H4 (cell line): ENCODE data around the gene GRIA4. TPM values are rescaled to one million over a fixed set of nuclear protein-coding genes. Genes with fewer than 3 reads are reported as not detected.
"Not testable (repeated sequence)": the region's sequence is repeated elsewhere in the genome, so short reads cannot be mapped to it uniquely, and the experiment has no call there.

Experiments
- DNase-seq: peaks from one replicate; pipeline ENCODE4 v3.0.0-alpha.2; 2015; ENCODE audit warnings: low spot score
- total RNA-seq: library from RNA; depleted of rRNA; stranded (reverse); fragments of >200 nt; shearing (Covaris generic); gene quantifications from 2 replicates; pipeline ENCODE4 v1.2.3, GENCODE V29; 2014

GRIA4 gene
- total RNA-seq, 1 experiment from 2014 or later: 1.0 TPM

DNA sequence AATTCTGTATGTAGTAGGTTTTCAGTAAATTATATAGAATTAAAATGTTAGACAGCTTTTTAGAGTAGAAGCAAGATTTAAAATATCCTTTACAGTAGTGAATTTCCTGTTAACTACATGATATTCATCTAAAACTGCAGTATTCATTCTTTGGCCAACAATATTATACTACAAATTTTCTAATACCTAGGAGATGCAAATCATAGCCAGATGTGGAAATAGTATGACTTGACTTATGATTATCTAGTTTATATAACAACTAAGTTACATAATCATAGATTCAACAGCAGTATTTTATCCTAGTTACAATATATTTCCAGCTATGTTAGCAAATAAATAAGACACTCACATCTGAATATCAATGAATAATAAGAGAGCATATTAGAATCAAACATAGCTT is 249.0 kb downstream of the GRIA4 start:
- DNase-seq: no peak

DNA sequence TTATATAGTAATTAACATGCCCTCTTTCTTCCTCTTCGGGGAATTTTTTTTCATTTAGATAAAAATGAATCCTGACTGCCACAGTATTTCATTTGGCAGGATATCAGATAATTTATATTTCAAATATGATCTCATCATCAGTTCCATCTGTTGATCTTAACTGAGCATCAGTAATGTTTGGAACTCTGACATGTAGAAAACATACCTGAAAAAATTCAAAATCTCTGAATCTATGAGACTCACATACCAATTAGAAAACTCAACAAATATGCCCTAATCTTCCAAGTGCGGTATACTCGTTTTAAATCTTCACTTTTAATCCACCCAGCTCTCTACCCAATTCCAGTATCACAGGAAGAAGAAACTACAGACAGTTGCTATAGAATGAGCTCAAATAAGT is 250.2 kb downstream of the GRIA4 start:
- no peak for DNase-seq

DNA sequence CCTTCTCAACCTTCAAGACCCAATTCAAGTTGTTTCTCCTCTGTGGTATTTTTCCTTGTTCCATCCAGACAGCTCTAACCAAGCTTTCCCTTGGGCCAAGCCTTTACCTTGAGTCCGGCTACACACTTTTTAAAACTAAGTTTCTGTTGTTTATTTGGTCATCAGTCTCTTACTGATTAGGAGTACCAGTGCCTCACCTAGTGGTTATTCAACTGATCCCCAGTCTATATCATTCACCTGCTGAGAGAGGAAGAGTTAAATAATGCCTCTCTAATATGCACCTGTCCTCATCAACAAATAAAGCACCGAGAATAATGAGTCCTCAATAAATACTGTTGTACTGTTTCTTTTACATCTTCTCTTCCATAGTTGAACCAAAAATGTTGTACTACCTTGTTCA is 251.4 kb downstream of the GRIA4 start:
- DNase-seq: peak; percentile 38

DNA sequence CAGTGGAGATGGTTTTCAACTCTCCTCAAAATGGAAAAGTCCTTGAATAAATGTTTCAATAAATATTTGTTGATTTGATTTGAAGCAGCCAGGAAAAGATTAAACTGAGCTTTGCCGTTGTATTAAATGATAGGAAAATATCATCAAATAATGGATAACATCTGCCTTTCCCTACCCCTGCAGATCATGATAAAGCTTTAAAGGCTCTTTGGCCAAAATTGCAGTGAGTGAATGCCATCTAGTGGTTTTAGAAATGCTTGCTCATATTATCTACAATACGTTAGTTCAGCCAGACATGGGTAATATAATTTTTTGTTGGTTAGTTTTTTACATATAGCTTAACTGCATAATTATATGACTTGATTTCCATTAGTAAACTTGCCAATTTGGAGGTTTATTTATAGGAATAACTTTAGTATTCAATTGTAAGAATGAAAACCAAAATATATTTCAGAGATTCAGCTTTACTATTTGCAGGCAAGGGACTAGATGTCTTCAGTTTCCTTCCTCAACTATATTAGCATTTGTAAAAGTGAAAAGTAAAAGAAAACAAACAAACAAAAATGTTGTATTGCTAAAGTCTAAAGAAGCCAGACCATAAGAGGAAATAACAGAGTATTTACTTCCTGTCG is 253.0 kb downstream of the GRIA4 start:
- DNase-seq: peak; percentile 45

DNA sequence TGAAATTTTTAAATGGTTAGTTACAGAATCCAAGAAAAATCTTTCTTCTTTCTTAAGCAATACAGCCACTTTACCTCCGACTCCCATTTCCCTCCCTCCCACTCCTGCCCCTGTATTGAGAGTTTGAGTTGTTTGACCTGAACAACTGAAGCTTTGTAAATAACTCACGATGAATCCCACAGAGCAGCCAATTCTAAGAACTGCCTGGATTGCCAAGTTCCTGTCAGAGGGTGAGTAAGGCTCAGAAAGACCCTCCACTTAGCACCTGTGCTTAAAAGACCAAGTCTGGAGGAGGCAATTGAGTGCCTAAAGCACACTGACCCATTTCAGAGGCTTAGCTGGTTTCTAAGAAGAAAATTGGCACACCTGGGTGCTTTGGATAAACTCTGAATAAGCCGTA is 253.7 kb downstream of the GRIA4 start:
- DNase-seq: no peak

DNA sequence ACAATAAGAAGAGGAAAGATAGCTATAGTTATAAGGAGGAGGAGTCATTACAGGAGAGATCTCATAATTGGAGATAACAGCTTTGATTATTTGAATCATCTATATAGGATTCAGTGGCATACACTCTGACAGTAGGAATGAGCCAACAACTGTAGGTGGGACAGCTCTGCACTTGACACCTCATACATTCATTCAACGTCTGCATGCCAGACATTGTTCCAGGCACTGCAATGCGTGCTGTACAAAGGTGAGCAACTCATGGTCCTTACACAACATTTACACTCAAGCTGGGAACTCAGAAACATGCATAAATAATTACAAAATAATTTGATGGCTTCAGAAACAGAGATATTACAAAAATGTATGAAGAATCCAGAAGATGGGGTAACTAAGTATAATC is 257.9 kb downstream of the GRIA4 start:
- DNase-seq: no peak

DNA sequence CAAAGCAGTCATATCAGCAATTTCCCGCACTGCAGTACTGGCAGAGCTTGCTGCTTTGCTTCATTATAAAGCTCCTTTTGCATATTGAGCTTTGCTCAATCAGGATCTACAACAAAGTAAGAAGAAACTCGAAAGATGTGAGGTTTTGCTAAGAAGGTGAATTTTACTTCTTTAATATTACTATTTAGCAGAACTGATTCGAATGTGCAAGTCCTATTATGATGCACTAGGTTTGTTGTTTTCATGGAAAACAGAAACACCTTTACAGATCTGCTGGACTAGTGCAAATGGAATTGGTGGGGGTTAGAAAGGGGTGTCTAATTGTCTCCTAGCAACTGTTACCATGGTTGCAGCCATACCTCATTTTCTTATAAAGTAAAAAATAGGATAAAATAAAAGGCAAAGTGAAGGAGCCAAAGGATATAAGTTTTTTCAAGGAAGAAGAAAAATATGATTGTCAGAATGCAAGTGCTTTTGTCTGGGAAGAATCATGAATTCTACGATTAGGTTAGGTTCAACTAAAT is 259.0 kb downstream of the GRIA4 start:
- DNase-seq: no peak

DNA sequence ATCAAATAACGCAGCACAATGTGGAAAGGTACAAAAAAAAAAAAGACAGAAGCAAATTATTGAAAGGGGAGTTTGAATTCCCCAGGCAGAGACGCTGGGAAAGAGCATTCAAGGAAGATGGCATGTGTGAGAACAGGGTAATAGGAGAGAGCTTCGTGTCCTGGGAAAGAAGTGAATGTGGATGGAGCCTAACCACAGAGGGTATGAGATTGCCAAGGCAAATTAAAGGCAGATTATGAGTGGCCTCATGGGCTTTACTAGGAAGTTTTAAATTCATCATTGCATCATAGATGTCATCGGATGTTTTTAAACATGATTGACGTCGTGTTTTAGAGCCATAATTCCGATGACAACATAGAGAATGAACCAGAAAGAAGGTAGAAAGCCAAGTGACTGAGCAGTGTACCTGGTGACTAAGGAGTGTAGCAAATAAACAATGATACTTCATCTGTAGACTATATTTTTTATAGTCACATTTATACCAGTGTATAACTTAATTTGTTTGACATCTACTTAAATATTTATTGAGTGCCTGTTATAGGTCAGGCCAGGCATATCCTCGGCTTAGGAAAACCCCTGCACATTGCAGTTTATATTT is 260.7 kb downstream of the GRIA4 start:
- no peak for DNase-seq

DNA sequence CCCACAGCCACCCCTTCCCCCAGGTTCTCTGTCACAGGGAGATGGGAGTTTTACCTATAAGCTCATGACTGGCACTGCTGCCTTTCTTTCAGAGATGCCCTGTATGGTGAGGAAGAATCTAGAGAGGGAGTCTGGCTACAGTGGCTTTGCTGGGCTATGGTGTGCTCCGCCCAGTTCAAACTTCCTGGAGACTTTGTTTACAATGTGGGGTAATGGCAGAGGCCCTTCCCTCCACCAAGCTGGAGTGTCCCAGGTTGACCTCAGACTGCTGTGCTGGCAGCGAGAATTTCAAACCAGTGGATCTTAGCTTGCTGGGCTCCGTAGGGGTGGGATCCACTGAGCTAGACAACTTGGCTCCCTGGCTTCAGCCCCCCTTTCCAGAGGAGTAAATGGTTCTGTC is 268.6 kb downstream of the GRIA4 start:
- DNase-seq: peak; percentile 4

DNA sequence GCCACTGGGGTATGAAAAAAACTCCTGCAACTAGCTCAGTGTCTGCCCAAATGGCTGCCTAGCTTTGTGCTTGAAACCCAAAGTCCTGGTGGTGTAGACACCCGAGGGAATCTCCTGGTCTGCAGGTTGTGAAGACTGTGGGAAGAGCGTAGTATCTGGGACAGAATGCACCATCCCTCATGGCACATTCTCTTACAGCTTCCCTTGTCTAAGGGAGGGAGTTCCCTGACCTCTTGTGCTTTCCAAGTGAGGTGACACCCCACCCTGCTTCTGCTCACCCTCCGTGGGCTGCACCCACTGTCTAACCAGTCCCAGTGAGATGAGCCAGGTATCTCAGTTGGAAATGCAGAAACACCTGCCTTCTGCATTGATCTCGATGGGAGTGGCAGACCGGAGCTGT is 269.1 kb downstream of the GRIA4 start:
- DNase-seq: not testable (repeated sequence)

DNA sequence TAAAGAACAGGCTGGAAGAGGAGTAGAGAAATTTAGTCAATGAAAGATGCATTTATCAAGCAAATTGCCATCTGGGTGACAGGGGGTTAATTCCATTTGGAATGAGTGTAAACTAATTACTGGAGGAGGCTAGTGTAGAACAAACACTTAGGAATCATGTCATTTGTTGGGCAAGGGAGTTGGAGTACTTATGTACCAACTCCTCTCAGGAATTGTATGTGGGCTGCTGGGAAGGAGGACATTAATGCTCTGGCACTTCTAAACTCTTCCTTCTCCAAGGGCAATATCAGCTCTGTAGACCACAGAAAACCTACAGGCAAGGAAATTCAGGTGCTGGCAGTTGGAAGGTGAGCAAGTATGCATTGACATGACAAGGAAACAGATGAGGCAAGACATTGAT is 271.2 kb downstream of the GRIA4 start:
- no peak for DNase-seq

DNA sequence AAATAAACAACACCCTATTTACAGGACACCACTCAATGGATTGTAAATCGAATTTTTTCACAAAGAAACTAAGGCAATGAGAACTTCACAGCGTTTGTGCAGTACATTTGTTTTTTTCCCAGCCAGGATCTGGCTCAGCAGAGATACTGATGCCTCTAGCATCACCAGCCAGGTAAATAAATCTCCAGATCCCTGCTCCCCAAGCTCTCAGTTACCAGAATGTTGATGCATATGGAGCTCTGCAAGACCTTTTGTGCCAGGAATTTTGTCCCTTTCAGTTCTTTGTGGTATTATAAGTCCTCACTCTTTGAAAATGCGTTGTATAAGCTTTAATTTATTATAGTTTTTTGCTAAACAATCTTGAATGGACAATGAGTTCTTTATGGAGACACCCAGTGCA is 274.6 kb downstream of the GRIA4 start:
- DNase-seq: no peak

DNA sequence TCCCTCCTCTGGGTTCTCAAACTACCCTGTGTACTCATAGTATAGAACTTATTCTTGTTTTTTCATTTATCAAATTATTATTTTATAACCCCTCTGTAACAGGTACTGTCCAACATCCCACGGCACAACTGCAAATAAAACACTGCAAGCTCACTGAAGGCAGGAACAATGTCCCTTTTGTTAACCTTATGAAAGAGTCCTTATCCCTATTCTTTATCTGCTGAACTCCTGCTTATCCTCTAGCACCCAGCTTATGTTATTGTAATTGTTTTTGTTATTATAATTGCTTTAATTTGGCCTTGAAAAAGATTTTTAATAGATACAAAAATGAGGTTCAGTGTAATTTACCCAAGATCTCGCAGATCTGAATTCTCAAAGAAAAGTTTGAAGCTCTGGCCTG is 281.8 kb downstream of the GRIA4 start:
- DNase-seq: no peak

DNA sequence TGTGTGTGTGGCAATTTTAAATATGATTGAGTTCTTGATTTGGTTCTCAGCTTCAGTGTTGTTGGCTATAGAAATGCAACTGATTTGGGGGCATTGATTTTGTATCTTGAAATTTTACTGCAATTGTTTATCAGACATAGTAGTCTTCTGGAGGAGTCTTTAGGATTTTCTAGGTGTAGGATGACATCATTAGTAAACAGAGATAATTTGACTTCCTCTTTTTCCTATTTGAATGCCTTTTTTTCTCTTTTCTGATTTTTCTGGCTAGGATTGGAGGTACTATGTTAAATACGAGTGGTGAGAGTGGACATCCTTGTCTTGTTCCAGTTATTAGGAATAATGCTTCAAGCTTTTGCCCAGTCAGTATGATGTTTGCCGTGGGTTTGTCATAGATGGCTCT is 287.3 kb downstream of the GRIA4 start:
- no peak for DNase-seq

DNA sequence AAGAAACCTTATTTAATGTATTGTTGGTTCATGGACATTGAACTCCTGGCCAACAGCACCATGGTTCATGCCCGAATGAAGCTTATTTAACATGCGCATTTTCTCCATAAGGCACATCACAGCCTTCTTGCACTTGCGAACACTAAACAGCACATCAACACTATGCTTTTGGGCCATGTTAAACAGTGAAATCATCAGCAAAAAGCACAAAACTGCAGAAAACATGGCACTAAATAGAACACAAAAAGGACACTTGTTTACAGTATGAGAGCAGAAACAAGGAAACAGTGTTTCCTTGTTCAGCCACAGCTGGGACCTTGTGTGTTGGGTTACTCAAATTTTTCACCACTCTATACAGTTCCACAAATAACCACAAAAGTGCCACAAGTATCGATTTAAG is 289.9 kb downstream of the GRIA4 start:
- DNase-seq: no peak

DNA sequence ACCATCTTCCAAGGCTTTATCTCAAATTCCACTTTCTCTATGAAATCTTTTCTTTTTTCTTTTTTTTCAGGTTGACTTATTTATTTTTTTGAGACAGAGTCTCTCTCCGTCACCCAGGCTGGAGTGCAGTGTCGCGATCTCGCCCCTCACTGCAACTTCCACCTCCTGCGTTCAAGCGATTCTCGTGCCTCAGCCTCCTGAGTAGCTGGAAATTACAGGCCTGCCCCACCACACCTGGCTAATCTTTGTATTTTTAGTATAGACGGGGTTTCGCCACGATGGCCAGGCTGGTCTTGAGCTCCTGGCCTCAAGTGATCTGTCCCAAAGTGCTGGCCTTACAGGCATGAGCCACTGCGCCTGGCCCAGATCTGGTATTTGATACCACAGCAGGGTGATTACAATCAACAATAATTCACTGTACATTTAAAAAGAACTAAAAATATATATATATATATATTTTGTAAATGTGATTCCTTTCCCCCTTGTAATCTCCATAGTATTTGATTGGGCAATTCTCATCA is 290.7 kb downstream of the GRIA4 start:
- no peak for DNase-seq

DNA sequence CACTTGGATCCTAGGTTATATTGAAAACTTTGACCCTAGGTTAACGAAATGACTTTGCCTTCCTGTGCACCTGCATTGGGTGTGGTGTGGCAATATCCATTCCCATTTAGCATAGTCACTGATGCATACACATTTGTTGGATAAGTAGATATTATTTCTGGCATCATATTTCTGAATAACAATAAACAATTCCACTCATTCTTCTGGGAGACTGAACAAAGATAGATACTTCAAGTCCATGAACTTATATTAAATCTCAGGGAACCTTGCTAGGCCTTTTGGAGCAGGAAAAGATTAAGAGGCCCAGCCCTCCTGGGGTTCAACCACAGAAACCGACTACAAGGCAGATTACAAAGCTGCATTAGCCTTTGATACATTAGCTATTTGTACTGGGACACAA is 293.2 kb downstream of the GRIA4 start:
- DNase-seq: no peak

DNA sequence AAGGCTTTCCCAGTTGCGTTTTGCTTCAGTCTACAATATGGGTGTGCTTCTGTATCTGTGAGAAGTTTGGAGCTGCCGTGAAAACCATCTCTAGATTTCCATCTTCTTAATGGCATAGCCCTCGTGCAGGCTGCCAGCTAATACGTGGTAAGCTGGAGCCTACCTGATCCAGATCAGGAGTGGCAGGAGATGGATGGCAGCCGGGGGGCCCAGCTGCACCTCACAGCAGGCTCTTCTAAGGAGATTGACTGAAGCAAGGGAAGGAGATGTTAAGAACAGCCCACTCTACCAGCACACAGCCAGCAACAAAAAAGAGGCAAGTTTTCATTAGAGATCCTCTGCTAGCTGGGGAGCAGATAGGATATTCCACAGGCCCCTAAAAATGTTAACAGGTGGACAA is 296.6 kb downstream of the GRIA4 start:
- DNase-seq: no peak

DNA sequence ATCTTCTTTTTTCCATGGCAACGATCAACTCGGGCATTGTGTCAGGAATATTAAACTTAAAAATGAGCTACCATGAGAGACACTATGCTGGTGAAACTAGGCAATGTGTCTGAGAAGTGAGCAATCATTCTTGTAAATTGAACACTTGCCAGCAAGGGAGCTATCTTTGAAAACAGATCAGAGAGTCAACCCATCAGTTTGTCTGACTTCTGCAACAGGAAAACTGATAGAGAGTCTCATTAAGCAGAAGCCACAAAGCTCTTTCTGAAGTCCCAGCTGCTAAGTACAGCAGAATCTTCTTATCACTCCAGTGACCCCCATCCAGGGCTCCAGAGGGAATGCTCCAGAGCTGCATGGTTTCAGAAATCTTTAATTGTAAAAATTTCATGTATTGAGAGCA is 297.4 kb downstream of the GRIA4 start:
- no peak for DNase-seq

DNA sequence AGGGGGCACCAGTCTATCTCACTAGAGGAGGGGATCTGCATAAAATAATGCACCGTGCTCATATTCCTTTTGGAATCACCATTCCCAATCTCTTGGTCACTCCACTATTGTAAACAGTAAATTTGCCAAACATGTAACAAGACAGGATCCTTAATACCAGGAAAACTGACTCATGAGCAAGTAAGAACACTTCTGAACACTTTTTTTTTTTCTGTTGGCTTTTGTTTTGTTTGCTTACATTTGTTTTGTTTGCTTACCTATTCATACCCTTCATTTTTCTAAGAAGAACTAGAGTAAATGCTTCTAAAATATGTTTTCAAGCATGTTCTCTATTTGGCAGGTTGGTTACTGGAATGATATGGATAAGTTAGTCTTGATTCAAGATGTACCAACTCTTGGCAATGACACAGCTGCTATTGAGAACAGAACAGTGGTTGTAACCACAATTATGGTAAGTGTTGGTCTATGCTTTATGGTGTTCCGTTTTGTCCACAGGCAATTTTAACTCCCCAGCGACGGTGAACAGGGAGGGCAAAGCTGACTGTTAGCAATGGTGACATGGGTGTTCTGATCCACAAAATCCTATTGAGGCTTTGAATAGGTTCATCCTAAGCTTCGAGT is 300.3 kb downstream of the GRIA4 start:
- DNase-seq: peak; percentile 43

DNA sequence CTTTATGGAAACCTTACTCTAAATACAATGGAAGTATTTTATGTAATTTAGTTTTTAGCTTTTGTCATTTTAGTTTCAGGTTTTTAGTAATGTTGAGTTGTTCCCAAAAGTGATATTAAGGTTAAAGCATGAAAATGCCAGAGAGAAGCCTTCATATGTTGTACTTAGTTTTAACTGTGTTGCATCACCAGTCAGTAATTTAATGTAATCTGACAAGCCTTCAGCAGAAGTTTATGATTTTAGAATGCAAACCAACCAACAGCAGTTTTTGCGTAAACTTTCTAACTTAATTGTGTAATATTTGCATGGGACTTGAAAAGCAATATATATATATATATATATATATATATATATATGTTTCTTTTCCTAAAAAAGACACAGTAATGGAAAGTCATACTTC is 301.6 kb downstream of the GRIA4 start:
- DNase-seq: no peak

DNA sequence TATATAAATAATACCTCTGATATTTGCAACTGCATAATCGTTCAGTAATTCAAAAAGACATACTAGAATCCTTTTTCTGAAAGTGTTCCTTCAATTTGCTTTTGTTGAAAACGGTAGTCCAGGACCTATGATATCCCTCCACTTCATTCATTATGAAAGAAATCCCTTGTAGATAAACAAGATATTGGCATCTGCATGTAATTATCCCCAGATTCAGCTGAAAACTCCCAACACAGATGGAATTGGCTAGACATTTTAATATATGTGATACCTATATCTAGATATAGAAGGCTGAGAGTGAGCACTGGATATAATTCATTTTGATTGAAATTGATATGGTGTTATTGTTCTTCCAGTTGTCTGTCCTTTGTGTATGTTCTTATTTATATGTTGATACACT is 302.8 kb downstream of the GRIA4 start:
- DNase-seq: no peak

DNA sequence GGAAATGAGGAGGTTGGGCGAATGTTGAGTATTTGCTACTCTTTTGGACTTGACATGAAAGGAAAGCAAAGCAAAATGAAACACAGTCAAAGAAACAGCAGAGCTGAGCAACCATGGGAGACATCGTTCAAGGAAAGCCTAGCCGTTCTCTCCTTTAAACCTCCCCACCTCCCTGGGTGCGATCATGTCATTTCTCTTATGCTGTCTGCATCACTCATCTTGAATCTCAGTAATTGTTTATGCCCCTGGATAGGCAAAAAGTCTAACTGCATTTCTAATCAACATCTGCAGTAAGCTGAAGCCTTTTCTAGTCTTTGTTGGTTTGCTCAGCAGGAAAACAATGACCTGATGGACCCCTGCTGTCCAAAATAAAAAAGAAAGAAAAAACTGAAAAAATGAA is 305.1 kb downstream of the GRIA4 start:
- DNase-seq: no peak
